ENCODE data around the gene KRTAP19-3. TPM values are rescaled to one million over a fixed set of nuclear protein-coding genes. Genes with fewer than 3 reads are reported as not detected.
"Not testable (repeated sequence)": the region's sequence is repeated elsewhere in the genome, so short reads cannot be mapped to it uniquely, and the experiment has no call there.

KRTAP19-3 gene
- not detected for total RNA-seq

DNA sequence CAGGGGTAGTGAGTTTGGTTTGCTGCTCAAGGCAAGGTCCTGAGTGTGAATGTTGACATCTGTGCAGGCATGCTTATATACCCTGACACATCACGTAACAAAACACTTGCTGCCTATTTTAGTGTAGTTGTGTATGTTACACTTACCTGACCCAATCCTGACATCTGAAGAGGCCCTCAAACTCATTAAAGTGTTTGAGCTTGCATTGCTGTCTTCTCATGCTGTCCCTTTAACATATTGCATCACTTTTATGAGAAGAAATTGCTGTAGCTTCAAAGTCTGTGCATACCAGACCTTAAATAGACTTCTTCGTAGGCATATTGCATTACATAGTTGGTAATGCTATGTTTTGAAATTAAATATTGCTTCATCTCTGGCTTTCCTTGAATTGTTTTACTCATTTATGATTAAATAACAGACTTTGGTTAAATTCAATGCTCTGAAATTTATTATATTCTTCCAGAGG, at the start of gene KRTAP19-3:
Gene KRTAP19-3, minus strand, starts transcription at position 51 of the 466 bp plus-strand sequence. CDS start 56 bp downstream, outside the sequence.
- Mint-ChIP-seq H3K9me3 (peaks cover 2% of the 10 kb centered on the region), H3K27ac (no peak within 1 kb of the TSS), H3K36me3 (no peaks in the 10 kb centered on the region), H3K4me3 (no peak within 1 kb of the TSS), H3K4me1 (ENCODE audit: low read depth) (no peaks in the 10 kb centered on the region), H3K27me3 (no peaks in the 10 kb centered on the region)
- POLR2A ChIA-PET: no interaction called here
- CTCF ChIA-PET: interaction anchor here (1.1 kb wide), 1 partner anchor 13 kb away, joined by 3 read pairs; no protein-coding TSS in a partner anchor
- intact Hi-C loops (cut with micrococcal nuclease): no loop called here
- DNase-seq: no peak

- Mint-ChIP-seq H3K4me3 (no peak overlapping the region), H3K36me3 (no peaks in the 10 kb centered on the region), H3K4me1 (ENCODE audit: low read depth) (no peaks in the 10 kb centered on the region), H3K9me3 (peaks cover 4% of the 10 kb centered on the region), H3K27ac (no peak overlapping the region), H3K27me3 (no peaks in the 10 kb centered on the region)
- ChIA-PET CTCF (no interaction called here), POLR2A (no interaction called here)
- no peak for DNase-seq
- intact Hi-C loops (cut with micrococcal nuclease): no loop called here
Observed at GRCh38 chr21:30518876-30519275, 27.1 kb upstream of the KRTAP19-3 start.

DNA sequence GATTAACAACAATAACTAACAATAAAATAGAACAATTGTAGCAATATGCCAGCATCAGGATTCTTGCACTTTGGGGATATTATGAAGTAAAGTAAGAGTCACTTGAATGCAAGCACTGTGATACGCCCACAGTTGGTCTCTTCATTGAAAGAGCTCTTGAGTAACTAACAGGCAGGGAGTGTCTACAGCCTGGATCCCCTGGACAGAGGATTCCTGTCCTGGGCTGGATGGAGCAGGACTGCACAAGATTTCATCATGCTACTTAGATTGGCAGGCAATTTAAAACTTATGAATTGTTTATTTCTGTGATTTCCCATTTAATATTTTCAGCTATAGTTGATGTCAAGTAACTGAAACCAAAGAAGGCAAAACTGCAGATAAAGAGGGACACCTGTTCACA, 23.9 kb upstream of the KRTAP19-3 start:
- intact Hi-C loops (cut with micrococcal nuclease): no loop called here
- POLR2A ChIA-PET: no interaction called here
- H3K9me3 Mint-ChIP-seq: no peaks in the 10 kb centered on the region

DNA sequence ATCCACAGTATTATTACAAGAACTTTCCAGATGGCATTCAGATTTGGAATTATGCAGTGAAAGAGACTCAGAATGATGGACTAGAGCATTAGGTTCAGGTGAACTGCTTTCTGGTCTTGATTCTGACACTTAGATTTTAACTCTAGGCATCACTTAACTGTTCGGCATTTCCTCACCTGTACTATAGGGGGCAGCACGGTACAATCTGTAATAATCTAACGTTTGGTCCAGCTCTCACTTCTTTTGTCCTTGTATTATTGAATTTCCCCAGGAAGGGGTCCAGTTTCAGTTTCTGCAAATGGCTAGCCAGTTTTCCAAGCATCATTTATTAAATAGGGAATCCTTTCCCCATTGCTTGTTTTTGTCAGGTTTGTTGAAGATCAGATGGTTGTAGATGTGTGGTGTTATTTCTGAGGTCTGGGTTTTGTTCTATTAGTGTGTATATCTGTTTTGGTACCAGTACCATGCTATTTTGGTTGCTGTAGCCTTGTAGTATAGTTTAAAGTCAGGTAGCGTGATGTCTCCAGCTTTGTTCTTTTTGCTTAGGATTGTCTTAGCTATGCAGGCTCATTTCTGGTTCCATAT, 13.9 kb upstream of the KRTAP19-3 start:
- H3K27ac Mint-ChIP-seq; H3K27me3 Mint-ChIP-seq; H3K9me3 Mint-ChIP-seq; H3K4me3 Mint-ChIP-seq; POLR2A ChIA-PET; H3K4me1 Mint-ChIP-seq (ENCODE audit: low read depth); H3K36me3 Mint-ChIP-seq: not testable (repeated sequence)
- intact Hi-C loops (cut with micrococcal nuclease): loop anchor here (1.0 kb wide), 2 partner anchors 229 to 581 kb away; no protein-coding TSS in a partner anchor
- CTCF ChIA-PET: interaction anchor here (0.9 to 2.0 kb wide), 8 partner anchors 12 to 582 kb away, joined by 3 to 7 read pairs (median 3); partner anchors contain the start of gene KRTAP19-3
- DNase-seq: peak; percentile 13

More for the DNA sequence above, 23.9 kb upstream of the KRTAP19-3 start:
- no peak for DNase-seq
- no peaks in the 10 kb centered on the region for H3K27me3 Mint-ChIP-seq
- no peak overlapping the region for H3K4me3 Mint-ChIP-seq
- H3K36me3 Mint-ChIP-seq: no peaks in the 10 kb centered on the region
- no peaks in the 10 kb centered on the region for H3K4me1 Mint-ChIP-seq (ENCODE audit: low read depth)
- H3K27ac Mint-ChIP-seq: no peak overlapping the region
- CTCF ChIA-PET: no interaction called here

- Mint-ChIP-seq H3K27ac (no peak within 1 kb of the TSS), H3K4me3 (no peak within 1 kb of the TSS), H3K27me3 (peaks cover 3% of the 10 kb centered on the region), H3K4me1 (ENCODE audit: low read depth) (no peaks in the 10 kb centered on the region), H3K9me3 (no peaks in the 10 kb centered on the region), H3K36me3 (no peaks in the 10 kb centered on the region)
- intact Hi-C loops (cut with micrococcal nuclease): no loop called here
- ChIA-PET POLR2A (no interaction called here), CTCF (no interaction called here)
- DNase-seq: no peak
Observed at GRCh38 chr21:30502041-30502440, 10.2 kb upstream of the KRTAP19-3 start, which contains the start of gene KRTAP19-5. Gene KRTAP19-5, minus strand, starts transcription at chr21:30502141. Its CDS starts 51 bp downstream, at chr21:30502090.

DNA sequence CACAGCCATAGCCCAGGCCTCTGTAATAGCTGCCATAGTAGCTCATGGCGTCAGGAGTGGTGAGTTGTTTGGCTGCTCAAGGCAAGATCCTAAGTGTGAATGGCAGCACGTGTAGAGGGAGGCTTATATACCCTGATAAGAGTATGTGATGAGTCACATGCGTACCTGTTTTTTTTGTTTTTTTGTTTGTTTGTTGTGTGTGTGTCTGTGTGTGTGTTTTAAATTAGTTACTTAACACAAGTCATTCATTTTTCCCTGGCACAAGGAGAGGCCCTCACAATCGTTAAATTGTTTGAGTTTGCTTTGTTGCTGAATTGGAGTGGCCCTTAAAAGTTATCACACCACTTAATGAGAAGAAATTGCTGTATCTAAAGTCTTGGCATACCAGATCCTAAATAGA, 5.3 kb upstream of the KRTAP19-3 start, which contains the start of gene KRTAP19-4:
Gene KRTAP19-4, minus strand, starts transcription at position 101 of the 400 bp plus-strand sequence. Its CDS starts 55 bp downstream, at position 46.
- intact Hi-C loops (cut with micrococcal nuclease): no loop called here
- no peak within 1 kb of the TSS for H3K4me3 Mint-ChIP-seq
- H3K27ac Mint-ChIP-seq: no peak within 1 kb of the TSS
- H3K9me3 Mint-ChIP-seq: no peaks in the 10 kb centered on the region
- no peaks in the 10 kb centered on the region for H3K4me1 Mint-ChIP-seq (ENCODE audit: low read depth)
- ChIA-PET CTCF (no interaction called here), POLR2A (no interaction called here)
- peaks cover 2% of the 10 kb centered on the region for H3K27me3 Mint-ChIP-seq
- no peak for DNase-seq
- no peaks in the 10 kb centered on the region for H3K36me3 Mint-ChIP-seq

DNA sequence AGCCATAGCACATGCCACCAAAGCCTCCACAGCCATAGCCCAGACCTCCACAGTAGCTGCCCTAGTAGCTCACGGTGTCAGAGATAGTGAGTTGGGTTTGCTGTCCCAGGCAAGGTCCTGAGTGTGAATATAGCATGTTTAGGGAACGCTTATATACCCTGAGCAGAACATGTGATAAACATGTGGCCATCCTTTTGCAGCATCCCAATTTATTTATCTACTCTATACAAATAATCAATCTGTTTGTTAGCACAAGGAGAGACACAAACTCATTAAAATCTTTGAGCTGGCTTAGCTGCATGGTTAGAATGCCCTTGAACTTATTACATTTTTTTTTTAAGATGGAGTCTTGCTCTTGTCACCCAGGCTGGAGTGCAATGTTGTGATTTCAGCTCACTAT, 4.5 kb downstream of the KRTAP19-3 start, which contains the start of gene KRTAP19-2:
Gene KRTAP19-2, minus strand, starts transcription at position 101 of the 400 bp plus-strand sequence. Its CDS starts 88 bp downstream, at position 13.
- ChIA-PET POLR2A (interaction anchor here (0.6 kb wide), 1 partner anchor 8 kb away, joined by 3 read pairs; no protein-coding TSS in a partner anchor), CTCF (no interaction called here)
- Mint-ChIP-seq H3K27me3 (no peaks in the 10 kb centered on the region), H3K27ac (no peak within 1 kb of the TSS), H3K4me3 (no peak within 1 kb of the TSS), H3K4me1 (ENCODE audit: low read depth) (no peaks in the 10 kb centered on the region), H3K9me3 (peaks cover 23% of the 10 kb centered on the region), H3K36me3 (no peaks in the 10 kb centered on the region)
- DNase-seq: no peak
- intact Hi-C loops (cut with micrococcal nuclease): no loop called here

GRCh38 chr21:30486180-30486579, 5.6 kb downstream of the KRTAP19-3 start:
- Mint-ChIP-seq H3K4me1 (ENCODE audit: low read depth) (no peaks in the 10 kb centered on the region), H3K9me3 (peaks cover 23% of the 10 kb centered on the region), H3K36me3 (no peaks in the 10 kb centered on the region), H3K4me3 (no peak overlapping the region), H3K27me3 (no peaks in the 10 kb centered on the region), H3K27ac (no peak overlapping the region)
- ChIA-PET POLR2A (no interaction called here), CTCF (interaction anchor here (1.4 kb wide), 1 partner anchor 21 kb away, joined by 3 read pairs; no protein-coding TSS in a partner anchor)
- no peak for DNase-seq
- intact Hi-C loops (cut with micrococcal nuclease): no loop called here

GRCh38 chr21:30482130-30482529, 9.7 kb downstream of the KRTAP19-3 start:
- Mint-ChIP-seq H3K9me3 (peaks cover 22% of the 10 kb centered on the region), H3K27ac (no peak overlapping the region), H3K27me3 (no peaks in the 10 kb centered on the region), H3K4me3 (no peak overlapping the region), H3K36me3 (no peaks in the 10 kb centered on the region), H3K4me1 (ENCODE audit: low read depth) (no peaks in the 10 kb centered on the region)
- POLR2A ChIA-PET: no interaction called here
- CTCF ChIA-PET: no interaction called here
- no peak for DNase-seq
- intact Hi-C loops (cut with micrococcal nuclease): no loop called here

DNA sequence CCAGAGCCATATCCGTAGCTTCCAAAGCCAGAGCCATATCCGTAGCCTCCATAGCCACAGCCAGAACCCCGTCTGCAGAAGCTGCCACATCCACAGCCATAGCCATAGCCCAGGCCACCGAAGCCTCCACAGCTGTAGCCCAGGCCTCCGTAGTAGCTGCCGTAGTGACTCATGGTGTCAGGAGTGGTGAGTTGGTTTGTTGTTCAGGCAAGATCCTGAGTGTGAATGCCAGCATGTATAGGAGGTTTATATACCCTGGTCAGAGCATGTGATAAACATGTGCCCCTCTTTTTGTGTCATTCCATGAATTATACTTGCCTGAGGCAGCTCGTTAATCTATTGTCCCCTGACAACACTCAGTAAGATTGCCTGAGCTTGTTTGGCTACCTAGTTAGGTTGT, 11.7 kb downstream of the KRTAP19-3 start, which contains the start of gene KRTAP19-1:
Gene KRTAP19-1, minus strand, starts transcription at position 223 of the 400 bp plus-strand sequence. Its CDS starts 50 bp downstream, at position 173.
- no peak for DNase-seq
- Mint-ChIP-seq H3K4me3 (no peak within 1 kb of the TSS), H3K4me1 (ENCODE audit: low read depth) (no peaks in the 10 kb centered on the region), H3K9me3 (peaks cover 3% of the 10 kb centered on the region), H3K27me3 (no peaks in the 10 kb centered on the region), H3K36me3 (no peaks in the 10 kb centered on the region), H3K27ac (no peak within 1 kb of the TSS)
- ChIA-PET CTCF (no interaction called here), POLR2A (no interaction called here)
- intact Hi-C loops (cut with micrococcal nuclease): no loop called here

DNA sequence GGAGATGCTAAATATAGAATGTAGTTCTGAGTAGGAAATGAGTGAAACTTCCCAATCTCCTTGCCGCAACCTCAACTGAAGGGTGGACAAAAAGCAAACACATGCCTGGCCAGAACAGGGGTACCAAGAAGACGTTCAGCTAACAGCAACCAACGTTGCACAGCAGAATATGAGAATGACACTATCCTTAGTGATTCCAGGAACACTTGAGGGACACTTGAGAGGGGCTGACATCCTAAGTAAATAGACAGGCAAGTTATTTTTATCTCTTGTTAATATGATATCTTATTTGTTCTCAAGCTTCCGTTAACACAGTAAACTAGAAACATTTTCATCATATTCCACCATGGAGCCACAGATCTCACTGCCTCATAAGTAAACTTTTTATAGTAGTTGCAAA, 12.6 kb downstream of the KRTAP19-3 start:
- H3K27me3 Mint-ChIP-seq: no peaks in the 10 kb centered on the region
- H3K4me1 Mint-ChIP-seq (ENCODE audit: low read depth): no peaks in the 10 kb centered on the region
- POLR2A ChIA-PET: interaction anchor here (0.6 kb wide), 1 partner anchor 8 kb away, joined by 3 read pairs; the partner anchor contains the start of gene KRTAP19-2
- CTCF ChIA-PET: no interaction called here
- intact Hi-C loops (cut with micrococcal nuclease): no loop called here
- no peaks in the 10 kb centered on the region for H3K9me3 Mint-ChIP-seq
- no peak overlapping the region for H3K27ac Mint-ChIP-seq
- H3K4me3 Mint-ChIP-seq: no peak overlapping the region
- no peaks in the 10 kb centered on the region for H3K36me3 Mint-ChIP-seq
- DNase-seq: no peak

DNA sequence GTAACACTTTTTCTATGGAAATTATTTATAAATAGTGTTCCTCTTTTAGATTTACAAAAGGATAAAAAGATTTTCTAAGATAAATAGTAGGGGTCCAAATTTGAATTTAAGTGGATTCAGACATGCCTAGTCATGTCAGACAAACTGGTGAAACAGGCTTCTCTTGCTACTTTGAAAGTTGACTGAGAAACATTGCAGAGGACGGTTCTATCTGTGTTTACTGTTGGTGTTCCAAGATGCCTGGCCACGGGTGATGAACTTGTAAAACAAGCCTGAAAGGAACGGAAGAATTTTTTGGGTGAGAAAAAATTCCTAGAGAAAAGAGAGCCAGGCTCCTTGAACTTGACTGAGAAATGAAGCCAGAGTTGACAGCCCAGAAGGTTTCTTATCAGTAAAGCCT, 13.8 kb downstream of the KRTAP19-3 start:
- H3K9me3 Mint-ChIP-seq: no peaks in the 10 kb centered on the region
- intact Hi-C loops (cut with micrococcal nuclease): no loop called here
- DNase-seq: no peak
- H3K27ac Mint-ChIP-seq: no peak overlapping the region
- no peaks in the 10 kb centered on the region for H3K4me1 Mint-ChIP-seq (ENCODE audit: low read depth)
- ChIA-PET CTCF (no interaction called here), POLR2A (no interaction called here)
- no peak overlapping the region for H3K4me3 Mint-ChIP-seq
- H3K36me3 Mint-ChIP-seq: no peaks in the 10 kb centered on the region
- H3K27me3 Mint-ChIP-seq: no peaks in the 10 kb centered on the region
